Amygdala (tissue), 56 donors: ENCODE results near the gene DDX1.

Source experiments
- DNase-seq, 56 donors: peaks; one replicate each; lab custom pipeline; 2025; lab: John Stamatoyannopoulos, UW

DDX1 gene

DNA sequence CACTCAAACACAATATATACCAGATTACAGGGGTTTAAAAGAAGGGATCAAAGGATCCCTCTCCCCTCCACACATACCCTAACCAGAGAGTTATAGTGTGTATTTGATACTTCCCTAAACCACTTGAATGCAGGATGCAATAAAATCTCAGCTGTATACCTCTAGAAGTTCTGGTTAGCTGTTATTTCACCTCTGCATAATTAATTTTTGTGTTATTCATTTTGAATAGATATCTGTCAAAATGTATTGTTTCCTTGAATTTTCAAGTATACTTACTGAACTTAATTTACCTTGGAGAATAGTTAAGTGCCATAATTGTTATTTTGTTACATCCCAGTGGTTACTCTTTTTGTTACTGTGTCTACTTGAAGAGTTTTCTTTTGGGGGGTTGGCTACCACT is 34.5 kb downstream of the DDX1 start:
- no peak for DNase-seq

GRCh38 chr2:15626967-15627366 is 35.3 kb downstream of the DDX1 start:
- DNase-seq, result no peak

GRCh38 chr2:15627817-15628684 is 36.4 kb downstream of the DDX1 start:
- DNase-seq, result no peak

DNA sequence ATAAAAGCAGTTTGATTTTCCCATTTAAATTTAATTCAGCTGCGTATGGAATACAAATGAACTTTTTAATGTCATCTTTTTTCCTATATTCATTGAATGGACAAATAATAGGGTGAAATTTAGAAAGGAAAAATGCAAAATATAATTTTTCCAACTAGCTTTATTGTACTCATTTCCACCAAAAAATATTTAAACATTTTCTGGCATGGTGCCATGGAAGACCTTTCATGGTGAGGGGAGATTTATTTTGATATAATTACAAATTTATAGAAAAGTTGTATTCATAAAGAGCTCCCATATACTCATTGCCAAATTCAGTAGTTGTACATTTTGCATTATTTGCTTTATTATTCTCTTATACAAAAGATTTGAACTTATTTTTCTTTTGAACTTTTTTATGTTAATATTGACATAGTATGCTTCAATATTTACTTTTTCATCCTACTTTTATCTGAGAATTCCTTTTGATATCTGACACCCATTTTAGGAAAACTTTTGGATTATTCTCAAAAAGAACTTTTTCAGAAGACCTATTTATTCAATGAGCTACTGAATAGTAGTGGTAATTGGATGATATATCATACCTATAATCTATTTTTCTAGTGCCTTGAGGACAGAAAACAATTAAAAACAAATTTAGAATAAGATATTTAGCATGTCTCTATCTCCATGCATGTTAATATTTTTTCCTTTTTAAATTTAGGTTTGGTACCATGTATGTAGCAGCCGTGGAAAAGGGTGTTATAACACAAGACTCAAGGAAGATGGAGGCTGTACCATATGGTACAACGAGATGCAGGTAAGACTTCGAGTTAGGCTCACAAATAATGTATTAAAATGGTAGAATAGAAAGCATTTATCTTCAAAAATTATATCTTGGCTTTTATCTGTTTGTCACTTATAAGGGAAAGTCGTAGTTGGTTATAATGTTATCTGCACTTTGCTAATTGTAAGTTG is 37.5 kb downstream of the DDX1 start:
- DNase-seq, result no peak

GRCh38 chr2:15630121-15630977 is 38.7 kb downstream of the DDX1 start:
- DNase-seq, result no peak

GRCh38 chr2:15630978-15631719 is 39.5 kb downstream of the DDX1 start:
- DNase-seq, result no peak

DNA sequence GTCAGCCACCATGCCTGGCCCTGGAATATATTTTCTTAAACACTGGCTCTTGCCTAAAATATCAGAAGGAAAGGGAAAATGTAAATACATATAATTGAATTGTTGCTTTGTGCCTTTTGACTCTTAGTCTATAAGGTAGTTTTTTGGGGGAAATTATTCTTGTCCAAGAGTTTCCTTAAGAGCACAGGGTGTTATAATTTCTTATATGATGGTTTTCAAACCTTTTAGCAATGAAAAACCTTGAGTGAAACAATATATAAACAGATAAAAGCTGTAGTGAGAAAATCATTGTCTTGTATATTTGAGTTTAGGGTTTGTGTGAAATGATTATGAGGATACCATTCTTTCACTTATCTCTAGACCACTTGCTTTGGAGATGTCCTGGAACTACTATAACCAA is 40.2 kb downstream of the DDX1 start:
- DNase-seq, result no peak

- no peak for DNase-seq
Observed at GRCh38 chr2:15633043-15633970, 41.6 kb downstream of the DDX1 start.

DNA sequence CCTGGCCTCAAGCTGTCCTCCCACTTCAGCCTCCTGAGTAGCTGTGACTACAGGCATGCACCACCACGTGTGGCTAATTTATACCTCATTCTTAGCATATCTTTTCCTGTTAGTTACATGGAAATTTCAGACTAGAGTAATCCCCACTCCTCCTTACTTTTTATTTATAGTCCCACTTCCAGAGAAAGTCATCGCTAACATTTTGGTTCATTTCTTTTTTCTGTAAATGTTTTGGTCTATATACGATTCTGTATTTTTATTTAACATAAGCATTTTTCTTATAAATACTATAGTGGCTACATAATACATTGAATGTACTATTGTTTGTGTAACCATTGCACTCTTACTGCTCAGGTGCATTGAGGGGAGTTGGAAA is 42.3 kb downstream of the DDX1 start:
- DNase-seq, result no peak

DNA sequence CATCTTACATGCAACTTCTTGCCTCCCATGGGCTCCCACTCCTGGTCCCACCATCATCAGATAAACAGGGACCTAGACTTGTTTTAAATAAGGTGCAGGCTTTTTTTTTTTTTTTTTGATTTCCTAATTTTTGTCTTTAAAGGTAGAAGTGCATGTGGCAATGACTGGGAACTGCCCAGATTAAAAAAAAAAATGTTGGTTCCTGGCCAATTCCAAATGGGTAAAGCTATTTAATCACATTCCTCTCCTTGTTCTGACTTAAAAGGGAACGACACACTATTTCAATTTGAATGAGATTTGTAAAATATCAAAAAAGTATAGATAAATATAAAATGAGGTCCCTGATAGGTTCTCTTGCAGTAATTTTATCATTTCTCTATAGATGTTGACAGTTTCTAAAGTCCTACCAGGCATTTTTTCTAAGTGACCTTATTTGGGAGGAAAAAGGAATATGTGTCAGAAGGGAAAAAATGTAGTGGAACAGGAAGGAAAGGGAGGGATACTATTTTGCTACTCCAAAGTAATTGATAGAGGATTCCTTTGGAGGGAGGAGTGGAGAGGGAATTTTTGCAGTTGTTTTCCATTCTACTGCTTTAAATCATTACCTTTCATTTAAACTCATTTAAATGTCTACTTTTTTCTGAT is 43.3 kb downstream of the DDX1 start:
- DNase-seq, result no peak

- peak in 52 of 56 donors; percentile 11 to 88 (median 52) for DNase-seq
Observed at GRCh38 chr2:15636972-15637785, 45.5 kb downstream of the DDX1 start.

- no peak for DNase-seq
Observed at GRCh38 chr2:15638720-15639119, 47.1 kb downstream of the DDX1 start.

DNA sequence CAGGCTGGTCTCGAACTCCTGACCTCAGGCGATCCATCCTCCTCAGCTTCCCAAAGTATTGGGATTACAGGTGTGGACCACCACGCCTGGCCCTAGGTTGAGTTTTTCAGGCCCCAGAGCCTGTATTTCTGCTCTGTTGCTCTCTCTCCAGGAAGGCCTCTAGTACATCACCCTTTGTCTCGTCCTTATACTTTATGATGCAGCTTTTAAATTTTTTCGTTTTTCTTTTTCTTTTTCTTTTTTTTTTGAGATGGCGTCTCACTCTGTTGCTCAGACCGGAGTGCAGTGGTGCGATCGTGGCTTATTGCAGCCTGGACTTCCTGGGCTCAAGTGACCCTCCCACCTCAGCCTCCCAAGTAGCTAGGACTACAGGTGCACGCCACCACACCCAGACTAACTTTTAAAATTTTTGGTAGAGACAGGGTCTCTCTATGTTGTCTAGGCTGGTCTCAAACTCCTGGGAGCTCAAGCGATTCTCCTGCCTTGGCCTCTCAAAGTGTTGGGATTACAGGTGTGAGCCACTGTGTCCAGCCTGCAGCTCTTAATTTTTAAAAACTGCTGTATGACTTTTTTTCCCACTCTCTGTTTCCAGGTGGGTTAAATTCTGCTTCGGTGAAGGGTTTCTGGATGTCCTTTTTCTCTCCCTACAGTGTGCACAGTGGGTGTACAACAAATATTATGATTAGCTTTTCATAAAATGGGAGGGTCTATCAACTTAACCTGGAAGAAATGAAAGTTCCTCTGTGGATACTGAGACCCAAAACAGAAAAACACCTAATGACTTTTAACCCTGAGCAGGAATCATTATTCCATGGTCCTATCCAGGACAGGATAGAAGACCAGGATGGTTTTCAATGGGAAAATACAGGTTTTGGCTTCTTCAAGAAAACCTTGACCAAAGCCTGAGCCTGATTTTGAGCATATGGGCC is 47.9 kb downstream of the DDX1 start:
- DNase-seq, result no peak

GRCh38 chr2:15640261-15640711 is 48.6 kb downstream of the DDX1 start:
- DNase-seq, result peak in 10 of 56 donors; percentile 6 to 63 (median 22)

- DNase-seq, result no peak
Observed at GRCh38 chr2:15640784-15641183, 49.1 kb downstream of the DDX1 start.

- DNase-seq, result no peak
Observed at GRCh38 chr2:15641530-15641982, 49.9 kb downstream of the DDX1 start.
